K562 (cell line): Measurements from ENCODE around the gene EXD2. TPM values are rescaled to one million over a fixed set of nuclear protein-coding genes. Genes with fewer than 3 reads are reported as not detected.

Experiments used
- ATAC-seq: fragments of 200-7000 bp; cut with Tn5 transposase; 3 replicates; pipeline ENCODE4 v1.9.1; 2020; ENCODE audit warnings: moderate library complexity
- BruUV-seq: library from RNA; stranded (reverse); fragments of 400-500 nt; replicated peaks from 2 replicates; lab custom pipeline; 2021; lab: Mats Ljungman, UMichigan
- CTCF ChIA-PET: fragments of 300-600 bp; formaldehyde crosslinking; extraction: SDS; loops from one replicate; lab custom pipeline; 2021; ENCODE audit warnings: low intra/inter-chr PET ratio; lab: Yijun Ruan, JAX
- POLR2A ChIA-PET: fragments of 300-600, 350-650 bp; sonication (Branson Sonifier 250); formaldehyde crosslinking; extraction: SDS; loops from one replicate; lab custom pipeline; 2021; ENCODE audit warnings: antibody characterized with exemption, inconsistent platforms; lab: Yijun Ruan, JAX
- DNase-seq, 4 experiments: peaks; one replicate each; pipeline versions ENCODE4 v3.0.0 to v3.0.0-alpha.2; 2011 to 2018; ENCODE audit warnings: low spot score in 3 of 4, mixed read lengths in 3 of 4; ENCODE audit errors: extremely low read depth in 1 of 4
- FAIRE-seq: peaks from 2 replicates; lab custom pipeline; 2011; peaks lifted over from hg19 to GRCh38; lab: Jason Lieb, UNC
- H2AFZ ChIP-seq: 2 replicates; pipeline ENCODE4 v1.6.0; 2011; ENCODE audit warnings: low read depth, low read length, control low read depth, inconsistent platforms
- H3K27ac ChIP-seq: fragments of 200-600 bp; 3 replicates; pipeline ENCODE4 v1.8.0; 2011; ENCODE audit warnings: low read depth, mild to moderate bottlenecking, control low read depth, inconsistent platforms, low read length, moderate library complexity, mixed read lengths; ENCODE audit errors: extremely low read depth
- H3K27me3 ChIP-seq, 2 experiments: fragments of 300-600 bp in 1 of 2; 2 replicates in 1 of 2; 3 replicates in 1 of 2; pipeline versions ENCODE4 v1.6.0 to v1.8.0; 2011; ENCODE audit warnings: inconsistent platforms in 2 of 2, low read length in 2 of 2, mild to moderate bottlenecking in 1 of 2, mixed read lengths in 1 of 2, moderate library complexity in 1 of 2; ENCODE audit not compliant: control insufficient read depth in 2 of 2, insufficient read depth in 2 of 2
- H3K36me3 ChIP-seq: fragments of 300-600 bp; 3 replicates; pipeline ENCODE4 v1.8.0; 2011; ENCODE audit warnings: mild to moderate bottlenecking, low read length, inconsistent platforms; ENCODE audit not compliant: control insufficient read depth, insufficient read depth
- H3K4me1 ChIP-seq, 2 experiments: fragments of 200-600 bp in 1 of 2; replicated peaks in 1 of 2; 2 replicates in 1 of 2; 3 replicates in 1 of 2; pipeline versions ENCODE4 v1.5.1 to v1.8.0; 2011; ENCODE audit warnings: inconsistent platforms in 2 of 2, low read length in 2 of 2, mild to moderate bottlenecking in 1 of 2, mixed read lengths in 1 of 2, moderate library complexity in 1 of 2; ENCODE audit not compliant: control insufficient read depth in 2 of 2, insufficient read depth in 2 of 2
- H3K4me2 ChIP-seq: 2 replicates; pipeline ENCODE4 v1.6.1; 2011; ENCODE audit warnings: low read length, control low read depth, inconsistent platforms, mixed read lengths; ENCODE audit not compliant: insufficient read depth
- H3K4me3 ChIP-seq: fragments of 200-600 bp; sonication (generic), shearing (Covaris generic); 2 replicates; pipeline ENCODE4 v1.5.1; 2016; ENCODE audit warnings: control low read depth, inconsistent platforms
- H3K79me2 ChIP-seq: fragments of 200-600 bp; 3 replicates; pipeline ENCODE4 v1.8.0; 2011; ENCODE audit warnings: low read length, inconsistent platforms; ENCODE audit not compliant: control insufficient read depth, insufficient read depth
- H3K9ac ChIP-seq, 2 experiments: 2 replicates each; pipeline versions ENCODE4 v1.6.0 to v1.6.1; 2011; ENCODE audit warnings: low read depth in 2 of 2, low read length in 2 of 2, control low read depth in 1 of 2, inconsistent platforms in 1 of 2, mild to moderate bottlenecking in 1 of 2, mixed read lengths in 1 of 2; ENCODE audit not compliant: insufficient read depth in 1 of 2
- H3K9me1 ChIP-seq: one replicate; pipeline ENCODE4 v1.6.0; 2011; ENCODE audit warnings: inconsistent platforms, mild to moderate bottlenecking, low read length, moderate library complexity; ENCODE audit not compliant: control insufficient read depth, insufficient read depth
- H3K9me3 ChIP-seq: replicated peaks from 2 replicates; pipeline ENCODE4 v1.5.1; 2011; ENCODE audit warnings: low read depth, low read length, inconsistent platforms; ENCODE audit not compliant: control insufficient read depth, insufficient read depth
- H4K20me1 ChIP-seq: replicated peaks from 2 replicates; pipeline ENCODE4 v1.6.1; 2011; ENCODE audit warnings: low read length, inconsistent platforms, mixed read lengths; ENCODE audit not compliant: control insufficient read depth, insufficient read depth
- HMG20B ChIP-seq: fragments of 250-450 bp; sonication (Bioruptor Pico); IDR thresholded peaks from 2 replicates; pipeline ENCODE4 v1.5.0; 2021; ENCODE audit warnings: mild to moderate bottlenecking
- MTF1 ChIP-seq: fragments of 250-450 bp; sonication (Bioruptor Pico); IDR thresholded peaks from 2 replicates; pipeline ENCODE4 v1.9.0; 2021; ENCODE audit warnings: moderate library complexity, mild to moderate bottlenecking, inconsistent platforms, borderline replicate concordance
- NELFE ChIP-seq: IDR thresholded peaks from 2 replicates; pipeline ENCODE4 v1.6.1; 2011; ENCODE audit warnings: mild to moderate bottlenecking; ENCODE audit not compliant: insufficient read depth, insufficient read length
- SMC3 ChIP-seq: conservative IDR thresholded peaks from 2 replicates; pipeline ENCODE4 v1.6.1; 2011; ENCODE audit warnings: low read depth, low read length, improper control_type of control experiment; ENCODE audit not compliant: insufficient read depth
- TGIF2 ChIP-seq: sonication (generic); formaldehyde crosslinking; IDR thresholded peaks from 2 replicates; pipeline ENCODE4 v1.8.1; 2022; ENCODE audit warnings: mild to moderate bottlenecking, missing genetic modification reagents, moderate library complexity
- ZNF12 ChIP-seq: sonication (generic); formaldehyde crosslinking; IDR thresholded peaks from 2 replicates; pipeline ENCODE4 v1.4.0; 2020; ENCODE audit warnings: mild to moderate bottlenecking, missing genetic modification reagents
- ZSCAN32 ChIP-seq: fragments of 450-650 bp; formaldehyde crosslinking; IDR thresholded peaks from 2 replicates; pipeline ENCODE4 v1.4.0; 2020; ENCODE audit warnings: mild to moderate bottlenecking, moderate library complexity
- WGBS: fragments of 100-300 bp; shearing (Covaris generic); methylation state at CpG from one replicate; pipeline ENCODE4 v1.1.6; 2016; ENCODE audit warnings: low coverage, mixed read lengths; ENCODE audit not compliant: insufficient coverage; ENCODE audit errors: missing lambda C conversion rate; 5-methylcytosine and 5-hydroxymethylcytosine counted together
- in situ Hi-C: fragments of 300-500 bp; cut with MboI; formaldehyde crosslinking; loops from 4 replicates; pipeline ENCODE4 v1.15.0; 2018; ENCODE audit warnings: inconsistent platforms, mixed read lengths
- intact Hi-C: fragments of 100-400 bp; cut with micrococcal nuclease; formaldehyde crosslinking; loops from 2 replicates; pipeline ENCODE4 v1.14.2; 2022
- polyA plus RNA-seq, 8 experiments: library from polyadenylated mRNA; depleted of rRNA in 4 of 8; stranded (reverse) in 5 of 8; unstranded in 3 of 8; fragments of >200 nt; fragmentation: Nextera tagmentation in 2 of 8; fragmentation: Illumina TruSeq in 1 of 8; extraction: Ambion mirVana in 2 of 8; extraction: Trizol in 1 of 8; gene quantifications; 2 replicates each; pipeline versions ENCODE4 v1.2.1 to v1.2.3, GENCODE V29; 2011 to 2014; ENCODE audit warnings: inconsistent platforms in 1 of 8, missing spikeins in 1 of 8
- total RNA-seq, 7 experiments: library from RNA; depleted of rRNA in 6 of 7; stranded (reverse); fragments of >200 nt in 6 of 7; fragmentation: Illumina TruSeq in 2 of 7; extraction: Trizol in 2 of 7; gene quantifications; 2 replicates each; pipeline versions ENCODE4 v1.2.1 to v1.2.3, GENCODE V29; 2011 to 2021; ENCODE audit warnings: low replicate concordance in 1 of 7
- TF ChIP-seq, protein P1 (sequence below): IDR thresholded peaks from 3 replicates; pipeline ENCODE4 v1.6.1; 2011; ENCODE audit warnings: borderline replicate concordance, mild to moderate bottlenecking; ENCODE audit not compliant: insufficient read length, insufficient read depth
- TF ChIP-seq, protein P2 (sequence below): fragments of 450-650 bp; formaldehyde crosslinking; IDR thresholded peaks from 2 replicates; pipeline ENCODE4 v1.4.0; 2020; ENCODE audit warnings: mild to moderate bottlenecking, moderate library complexity

The EXD2 gene
- total and polyA plus RNA-seq, 9 of the 15 experiments (the other 6 are each of a cell fraction or from before 2014, with no cell fraction given): 1.6 to 7.5 (median 3.7) TPM

DNA sequence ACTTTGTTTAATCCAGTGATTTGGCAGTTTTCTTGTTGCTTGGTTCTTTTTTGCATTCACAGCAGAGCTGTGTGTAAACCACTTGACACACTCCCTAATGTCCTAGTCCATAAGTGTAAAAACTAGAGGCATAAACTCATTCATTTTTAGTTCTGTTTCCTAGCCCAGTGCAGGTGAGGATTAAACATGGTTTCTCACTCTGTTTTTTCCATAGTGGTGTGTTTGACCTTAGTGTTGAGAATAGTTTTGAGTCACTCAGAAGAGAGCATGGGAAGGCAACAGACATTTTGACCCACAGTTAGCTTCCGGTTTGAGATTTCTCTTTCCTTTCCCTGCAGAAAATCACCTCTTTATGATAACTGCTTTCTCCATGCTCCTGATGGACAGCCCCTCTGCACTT is 44.4 kb downstream of the EXD2 start (continued):
- TF ChIP-seq, protein P1, sequence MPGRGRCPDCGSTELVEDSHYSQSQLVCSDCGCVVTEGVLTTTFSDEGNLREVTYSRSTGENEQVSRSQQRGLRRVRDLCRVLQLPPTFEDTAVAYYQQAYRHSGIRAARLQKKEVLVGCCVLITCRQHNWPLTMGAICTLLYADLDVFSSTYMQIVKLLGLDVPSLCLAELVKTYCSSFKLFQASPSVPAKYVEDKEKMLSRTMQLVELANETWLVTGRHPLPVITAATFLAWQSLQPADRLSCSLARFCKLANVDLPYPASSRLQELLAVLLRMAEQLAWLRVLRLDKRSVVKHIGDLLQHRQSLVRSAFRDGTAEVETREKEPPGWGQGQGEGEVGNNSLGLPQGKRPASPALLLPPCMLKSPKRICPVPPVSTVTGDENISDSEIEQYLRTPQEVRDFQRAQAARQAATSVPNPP: no peak
- TF ChIP-seq SMC3: no peak

DNA sequence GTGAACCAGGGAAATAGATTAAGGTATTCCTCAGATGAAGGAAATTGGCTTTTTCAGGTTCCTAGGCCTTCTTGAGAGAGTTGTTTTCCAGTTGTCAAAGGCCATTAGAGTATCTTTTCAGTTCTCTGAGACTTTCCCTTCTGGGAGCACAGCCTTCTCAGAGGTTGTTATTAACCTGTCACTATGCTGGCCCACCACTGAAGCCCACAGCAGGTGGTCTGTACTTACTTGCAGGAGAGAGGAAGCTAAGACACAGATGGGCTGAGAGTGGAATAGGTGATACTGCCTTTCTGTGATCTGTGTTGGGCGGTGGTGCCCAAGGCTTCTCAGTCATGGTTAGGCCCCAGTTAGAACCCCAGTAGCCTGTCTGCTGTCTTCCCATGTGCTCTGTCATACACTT is 45.8 kb downstream of the EXD2 start:
- Histone ChIP-seq H3K27ac (no peak overlapping the region), H3K36me3 (peaks cover 5% of the 10 kb centered on the region; the same call in 1 of the 3 replicates), H3K9me3 (no peaks in the 10 kb centered on the region), H3K4me1 (peaks cover 3% of the 10 kb centered on the region in 2 experiments; a peak in 1 of 5 replicates), H4K20me1 (no peaks in the 10 kb centered on the region), H3K79me2 (no peaks in the 10 kb centered on the region), H3K9ac (no peak overlapping the region), H2AFZ (no peak overlapping the region), H3K9me1 (no peaks in the 10 kb centered on the region), H3K27me3 (no peaks in the 10 kb centered on the region), H3K4me2 (no peak overlapping the region), H3K4me3 (no peak overlapping the region)
- ATAC-seq (no peak), DNase-seq (no peak), FAIRE-seq (no peak)
- intact Hi-C loops (no loop called here), in situ Hi-C loops (no loop called here)
- ChIA-PET POLR2A (no interaction called here), CTCF (no interaction called here)
- no TSS peak for BruUV-seq
- TF ChIP-seq NELFE (no peak), TGIF2 (no peak), MTF1 (CRISPR knock-in tag) (no peak), HMG20B (CRISPR knock-in tag) (no peak), ZSCAN32 (CRISPR knock-in tag) (no peak), ZNF12 (CRISPR knock-in tag) (no peak)
- TF ChIP-seq, protein P2, sequence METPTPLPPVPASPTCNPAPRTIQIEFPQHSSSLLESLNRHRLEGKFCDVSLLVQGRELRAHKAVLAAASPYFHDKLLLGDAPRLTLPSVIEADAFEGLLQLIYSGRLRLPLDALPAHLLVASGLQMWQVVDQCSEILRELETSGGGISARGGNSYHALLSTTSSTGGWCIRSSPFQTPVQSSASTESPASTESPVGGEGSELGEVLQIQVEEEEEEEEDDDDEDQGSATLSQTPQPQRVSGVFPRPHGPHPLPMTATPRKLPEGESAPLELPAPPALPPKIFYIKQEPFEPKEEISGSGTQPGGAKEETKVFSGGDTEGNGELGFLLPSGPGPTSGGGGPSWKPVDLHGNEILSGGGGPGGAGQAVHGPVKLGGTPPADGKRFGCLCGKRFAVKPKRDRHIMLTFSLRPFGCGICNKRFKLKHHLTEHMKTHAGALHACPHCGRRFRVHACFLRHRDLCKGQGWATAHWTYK (CRISPR knock-in tag): no peak
- 80% methylated on average over 1 of the region's 1 CpG for WGBS
